ENCODE measurements around the gene MAPK12.

- TF ChIP-seq CTCF (IDR thresholded peaks at IDR 0.05) (no peak), POLR2AphosphoS5 (IDR thresholded peaks at IDR 0.05; ENCODE audit: low read depth, low read length) (peak; percentile 52; the same call in 1 of the 2 replicates), SIN3A (IDR thresholded peaks at IDR 0.05; ENCODE audit: borderline replicate concordance, insufficient read depth, low read depth, low read length) (no peak)
Measured at GRCh38 chr22:50305923-50306566, 44.6 kb upstream of the MAPK12 start.
